Measurements from ENCODE around the gene KRTAP10-12.
A peak's percentile ranks its signal among the peaks of the same experiment; 100 is the strongest.

KRTAP10-12 gene

DNA sequence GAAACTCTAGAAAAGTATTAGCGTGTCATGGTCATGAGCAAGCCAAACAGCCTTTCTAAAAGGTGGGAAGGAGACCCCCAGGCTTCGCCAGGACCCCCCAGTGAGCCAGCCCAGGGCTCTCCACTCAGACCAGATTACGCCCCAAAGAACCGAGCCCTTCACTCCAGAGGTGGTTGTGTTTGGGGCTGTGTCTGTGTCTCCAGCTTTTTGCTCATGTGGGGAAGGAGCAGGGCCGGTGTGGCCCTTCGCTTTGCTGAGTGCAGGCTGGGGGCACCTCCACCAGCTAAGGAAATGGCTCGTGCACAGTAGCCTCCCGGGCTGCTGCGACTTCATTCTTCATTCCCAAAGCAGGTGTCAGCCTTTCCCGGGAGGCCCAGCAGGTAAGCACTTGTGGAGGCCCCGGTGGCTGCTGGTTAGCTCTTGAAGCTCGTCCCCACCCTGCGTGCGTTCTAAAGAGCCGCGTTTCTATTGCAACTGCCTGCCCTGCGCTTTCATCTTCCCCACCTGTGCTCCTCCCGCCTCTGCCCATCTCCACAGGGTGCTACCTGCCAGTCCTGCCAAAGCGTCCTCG is 13.9 kb downstream of the KRTAP10-12 start:
- DNase-seq (ENCODE audit: insufficient read length, low spot score) = no peak
- TF ChIP-seq PAX5 (IDR thresholded peaks at IDR 0.05; ENCODE audit: insufficient read depth, low read length, severe bottlenecking) = no peak
- no peak for TF ChIP-seq TAF1 (IDR thresholded peaks at IDR 0.05; ENCODE audit: low read depth, low read length)
- TF ChIP-seq POLR2A (IDR thresholded peaks at IDR 0.05; ENCODE audit: low read depth, low read length) = no peak
- no peak for TF ChIP-seq POLR2AphosphoS5 (IDR thresholded peaks at IDR 0.05; ENCODE audit: low read depth, low read length)
- TF ChIP-seq SPI1 (IDR thresholded peaks at IDR 0.05; ENCODE audit: low read depth, low read length) = no peak
- no peak for TF ChIP-seq POU2F2 (IDR thresholded peaks at IDR 0.05; ENCODE audit: low read depth, low read length)
- FAIRE-seq = no peak

GRCh38 chr21:44711327-44712202 is 14.6 kb downstream of the KRTAP10-12 start, which contains the start of gene TSPEAR:
TSS of gene TSPEAR (minus strand) at chr21:44711572. CDS start at chr21:44711514, 58 bp downstream.
- TF ChIP-seq POLR2A (IDR thresholded peaks at IDR 0.05; ENCODE audit: low read depth, low read length) (no peak), POU2F2 (IDR thresholded peaks at IDR 0.05; ENCODE audit: low read depth, low read length) (no peak)
- DNase-seq (ENCODE audit: insufficient read length, low spot score) = no peak
- FAIRE-seq = no peak

- TF ChIP-seq SPI1 (IDR thresholded peaks at IDR 0.05; ENCODE audit: low read depth, low read length) (peak; percentile 8; the same call in 1 of the 2 replicates), POU2F2 (IDR thresholded peaks at IDR 0.05; ENCODE audit: low read depth, low read length) (no peak)
- no peak for DNase-seq (ENCODE audit: insufficient read length, low spot score)
- no peak for FAIRE-seq
These were observed 15.4 kb downstream of the KRTAP10-12 start for GRCh38 chr21:44712203-44713028.

DNA sequence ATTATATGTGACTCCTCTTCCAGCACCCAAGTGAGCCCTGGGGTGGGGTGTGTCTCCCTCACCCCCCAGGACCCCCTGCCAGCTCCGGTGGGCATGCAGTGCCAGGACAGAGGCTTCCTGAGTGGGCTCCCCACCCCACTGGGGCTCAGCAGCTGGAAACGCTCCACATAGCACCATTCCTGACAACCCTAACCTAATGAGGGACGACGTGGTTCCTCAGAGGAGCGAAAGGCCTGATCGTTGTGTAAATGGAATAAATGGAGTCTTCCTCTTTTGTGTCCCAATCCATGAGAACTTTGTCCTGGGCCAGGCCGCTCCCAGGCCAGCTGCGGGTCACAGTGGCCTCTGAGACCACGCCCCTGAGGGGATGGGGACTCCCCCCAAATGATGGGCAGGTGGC is 16.2 kb downstream of the KRTAP10-12 start:
- FAIRE-seq (no peak), DNase-seq (ENCODE audit: insufficient read length, low spot score) (no peak)
- TF ChIP-seq SPI1 (IDR thresholded peaks at IDR 0.05; ENCODE audit: low read depth, low read length) (no peak), TAF1 (IDR thresholded peaks at IDR 0.05; ENCODE audit: low read depth, low read length) (no peak), POU2F2 (IDR thresholded peaks at IDR 0.05; ENCODE audit: low read depth, low read length) (no peak), POLR2AphosphoS5 (IDR thresholded peaks at IDR 0.05; ENCODE audit: low read depth, low read length) (no peak), PAX5 (IDR thresholded peaks at IDR 0.05; ENCODE audit: insufficient read depth, low read length, severe bottlenecking) (no peak), POLR2A (IDR thresholded peaks at IDR 0.05; ENCODE audit: low read depth, low read length) (no peak)

GRCh38 chr21:44713846-44714245 is 16.9 kb downstream of the KRTAP10-12 start:
- no peak for DNase-seq (ENCODE audit: insufficient read length, low spot score)
- TF ChIP-seq TAF1 (IDR thresholded peaks at IDR 0.05; ENCODE audit: low read depth, low read length) (no peak), SPI1 (IDR thresholded peaks at IDR 0.05; ENCODE audit: low read depth, low read length) (no peak), POU2F2 (IDR thresholded peaks at IDR 0.05; ENCODE audit: low read depth, low read length) (no peak)
- FAIRE-seq = no peak

- DNase-seq (ENCODE audit: insufficient read length, low spot score) (no peak), FAIRE-seq (no peak)
- TF ChIP-seq POLR2AphosphoS5 (IDR thresholded peaks at IDR 0.05; ENCODE audit: low read depth, low read length) (no peak), PAX5 (IDR thresholded peaks at IDR 0.05; ENCODE audit: insufficient read depth, low read length, severe bottlenecking) (no peak), TAF1 (IDR thresholded peaks at IDR 0.05; ENCODE audit: low read depth, low read length) (no peak), POLR2A (IDR thresholded peaks at IDR 0.05; ENCODE audit: low read depth, low read length) (no peak), SPI1 (IDR thresholded peaks at IDR 0.05; ENCODE audit: low read depth, low read length) (no peak), POU2F2 (IDR thresholded peaks at IDR 0.05; ENCODE audit: low read depth, low read length) (no peak)
These were observed 17.9 kb downstream of the KRTAP10-12 start for GRCh38 chr21:44714905-44715304.

DNA sequence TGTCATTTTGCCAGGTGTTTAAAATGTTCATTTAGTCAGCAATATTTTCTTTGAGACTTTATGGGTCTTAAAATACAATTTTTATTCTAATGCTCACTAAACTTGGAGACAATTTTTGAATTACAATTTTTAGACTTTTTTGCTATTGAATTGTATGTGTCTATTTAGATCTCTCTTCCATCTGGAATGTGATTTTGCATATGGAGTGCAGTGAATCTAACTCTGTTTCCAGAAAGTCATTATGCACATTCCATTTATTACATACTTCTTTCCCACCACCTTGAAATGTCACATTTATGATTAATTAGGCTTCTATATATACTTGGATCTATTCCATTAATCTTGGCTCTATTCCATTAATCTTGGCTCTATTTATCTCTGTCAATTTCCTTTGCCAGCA is 20.0 kb downstream of the KRTAP10-12 start:
- DNase-seq (ENCODE audit: insufficient read length, low spot score) (no peak), FAIRE-seq (no peak)
- no peak for TF ChIP-seq TAF1 (IDR thresholded peaks at IDR 0.05; ENCODE audit: low read depth, low read length)
- no peak for TF ChIP-seq POLR2AphosphoS5 (IDR thresholded peaks at IDR 0.05; ENCODE audit: low read depth, low read length)
- no peak for TF ChIP-seq POU2F2 (IDR thresholded peaks at IDR 0.05; ENCODE audit: low read depth, low read length)
- no peak for TF ChIP-seq PAX5 (IDR thresholded peaks at IDR 0.05; ENCODE audit: insufficient read depth, low read length, severe bottlenecking)
- TF ChIP-seq SPI1 (IDR thresholded peaks at IDR 0.05; ENCODE audit: low read depth, low read length) = no peak
- TF ChIP-seq POLR2A (IDR thresholded peaks at IDR 0.05; ENCODE audit: low read depth, low read length) = no peak

DNA sequence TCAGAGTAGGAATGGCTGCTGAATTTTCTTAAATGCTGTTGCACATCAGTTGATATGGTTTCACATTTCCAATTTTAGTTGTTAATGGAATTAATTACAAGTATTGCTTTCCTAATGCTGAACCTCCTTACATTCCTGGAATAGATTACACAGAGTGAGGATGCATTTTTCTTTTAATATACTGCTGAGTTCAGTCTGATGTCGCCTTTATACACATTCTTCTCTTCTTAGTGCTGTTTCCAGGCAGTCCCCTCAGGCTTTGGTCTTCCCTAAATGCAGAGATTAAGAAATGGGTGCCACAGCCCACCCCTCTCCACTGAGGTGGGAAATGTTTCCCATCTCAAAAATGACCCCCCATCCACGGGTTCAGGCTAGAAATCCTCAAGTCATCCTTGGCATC is 21.1 kb downstream of the KRTAP10-12 start:
- DNase-seq (ENCODE audit: insufficient read length, low spot score) (no peak), FAIRE-seq (no peak)
- TF ChIP-seq TAF1 (IDR thresholded peaks at IDR 0.05; ENCODE audit: low read depth, low read length) = no peak
- no peak for TF ChIP-seq POU2F2 (IDR thresholded peaks at IDR 0.05; ENCODE audit: low read depth, low read length)
- no peak for TF ChIP-seq SPI1 (IDR thresholded peaks at IDR 0.05; ENCODE audit: low read depth, low read length)
- TF ChIP-seq POLR2AphosphoS5 (IDR thresholded peaks at IDR 0.05; ENCODE audit: low read depth, low read length) = no peak
- TF ChIP-seq PAX5 (IDR thresholded peaks at IDR 0.05; ENCODE audit: insufficient read depth, low read length, severe bottlenecking) = no peak
- no peak for TF ChIP-seq POLR2A (IDR thresholded peaks at IDR 0.05; ENCODE audit: low read depth, low read length)

- DNase-seq (ENCODE audit: insufficient read length, low spot score) (no peak), FAIRE-seq (no peak)
- TF ChIP-seq POLR2A (IDR thresholded peaks at IDR 0.05; ENCODE audit: low read depth, low read length) (no peak), SPI1 (IDR thresholded peaks at IDR 0.05; ENCODE audit: low read depth, low read length) (no peak)
These were observed 21.6 kb downstream of the KRTAP10-12 start for GRCh38 chr21:44718571-44718970.
